Measurements from ENCODE around the gene JAG2.

JAG2 gene

GRCh38 chr14:105131241-105131640 is 37.3 kb downstream of the JAG2 start:
- FAIRE-seq, result no peak
- no peak for TF ChIP-seq CTCF (IDR thresholded peaks at IDR 0.05; ENCODE audit: insufficient read depth, missing control alignments)
- no peak for DNase-seq (ENCODE audit: insufficient read length, low spot score)

- DNase-seq (ENCODE audit: insufficient read length, low spot score) (no peak), FAIRE-seq (no peak)
Measured at GRCh38 chr14:105128059-105128458, 40.5 kb downstream of the JAG2 start.

GRCh38 chr14:105126981-105127329 is 41.6 kb downstream of the JAG2 start:
- no peak for DNase-seq (ENCODE audit: insufficient read length, low spot score)
- TF ChIP-seq CTCF (IDR thresholded peaks at IDR 0.05; ENCODE audit: insufficient read depth, missing control alignments), result no peak
- FAIRE-seq, result no peak

More at GRCh38 chr14:105128059-105128458, 40.5 kb downstream of the JAG2 start:
- no peak for TF ChIP-seq CTCF (IDR thresholded peaks at IDR 0.05; ENCODE audit: insufficient read depth, missing control alignments)

- DNase-seq (ENCODE audit: insufficient read length, low spot score) (no peak), FAIRE-seq (no peak)
- TF ChIP-seq CTCF (IDR thresholded peaks at IDR 0.05; ENCODE audit: insufficient read depth, missing control alignments), result no peak
Measured at GRCh38 chr14:105126126-105126980, 42.2 kb downstream of the JAG2 start.

- no peak for TF ChIP-seq CTCF (IDR thresholded peaks at IDR 0.05; ENCODE audit: insufficient read depth, missing control alignments)
- DNase-seq (ENCODE audit: insufficient read length, low spot score) (no peak), FAIRE-seq (no peak)
Measured at GRCh38 chr14:105124823-105125222, 43.8 kb downstream of the JAG2 start.

- no peak for DNase-seq (ENCODE audit: insufficient read length, low spot score)
Measured at GRCh38 chr14:105123981-105124765, 44.4 kb downstream of the JAG2 start.

More at GRCh38 chr14:105123981-105124765, 44.4 kb downstream of the JAG2 start:
- FAIRE-seq, result no peak
- TF ChIP-seq CTCF (IDR thresholded peaks at IDR 0.05; ENCODE audit: insufficient read depth, missing control alignments), result no peak
